HG03520 (cell line): Measurements from ENCODE around the gene PCP2.
"Not testable (repeated sequence)": the region's sequence is repeated elsewhere in the genome, so short reads cannot be mapped to it uniquely, and the experiment has no call there.

ENCODE experiments used
- ATAC-seq: cut with Tn5 transposase; IDR thresholded peaks from one replicate; pipeline ENCODE4 v1.9.1; 2021; ENCODE audit warnings: mild to moderate bottlenecking, moderate library complexity; ENCODE audit not compliant: unreplicated experiment

The PCP2 gene

DNA sequence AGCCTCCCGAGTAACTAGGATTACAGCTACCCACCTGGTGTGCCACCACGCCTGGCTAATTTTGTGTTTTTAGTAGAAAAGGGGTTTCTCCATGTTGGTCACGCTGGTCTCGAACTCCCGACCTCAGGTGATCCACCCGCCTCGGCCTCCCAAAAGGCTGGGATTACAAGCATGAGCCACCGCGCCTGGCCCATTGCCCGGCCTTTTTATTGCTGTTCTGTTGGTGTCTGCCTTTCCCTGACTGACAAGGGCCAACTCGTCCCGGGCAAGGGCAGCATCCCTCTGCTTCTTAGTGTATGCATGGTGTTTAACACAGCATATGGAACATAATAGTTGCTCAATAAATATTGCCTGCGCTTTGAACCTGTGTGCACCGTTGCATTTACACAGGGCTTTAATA, 29.1 kb upstream of the PCP2 start:
- ATAC-seq = no peak

DNA sequence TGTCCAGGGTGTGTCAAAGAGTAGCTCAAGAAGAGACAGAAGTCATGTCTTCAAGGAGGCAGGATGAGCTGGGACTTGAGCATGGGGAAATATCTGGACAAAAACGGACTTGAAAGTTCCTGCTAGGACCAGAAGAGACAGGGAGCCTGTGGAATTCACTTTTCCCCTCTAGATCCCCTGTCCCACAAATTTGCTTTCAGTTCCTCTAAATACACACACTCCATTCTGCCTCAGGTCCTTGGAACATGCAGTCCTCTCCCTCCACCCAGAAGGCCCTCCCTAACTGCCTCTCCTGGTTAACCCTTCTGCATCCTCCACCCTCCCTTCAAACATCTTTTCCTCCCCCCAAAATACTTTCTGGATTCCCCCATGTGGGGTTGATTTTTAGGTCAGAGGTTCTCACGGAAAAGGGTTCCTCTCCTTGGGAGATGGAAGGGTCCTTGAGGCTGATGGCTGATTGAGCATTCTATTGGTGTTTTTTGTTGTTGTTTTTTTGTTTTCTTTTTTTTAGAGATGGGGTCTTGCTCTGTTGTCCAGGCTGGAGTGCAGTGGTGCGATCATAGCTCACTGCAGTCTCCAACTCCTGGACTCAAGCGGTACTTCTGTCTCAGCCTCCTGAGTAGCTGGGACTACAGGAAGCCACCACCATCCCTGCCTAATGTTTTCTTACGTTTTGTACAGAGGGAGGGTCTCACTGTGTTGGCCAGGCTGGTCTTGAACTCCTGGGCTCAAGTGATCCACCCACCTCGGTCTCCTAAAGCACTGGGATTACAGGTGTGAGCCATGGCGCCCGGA, 28.4 kb upstream of the PCP2 start:
- no peak for ATAC-seq

DNA sequence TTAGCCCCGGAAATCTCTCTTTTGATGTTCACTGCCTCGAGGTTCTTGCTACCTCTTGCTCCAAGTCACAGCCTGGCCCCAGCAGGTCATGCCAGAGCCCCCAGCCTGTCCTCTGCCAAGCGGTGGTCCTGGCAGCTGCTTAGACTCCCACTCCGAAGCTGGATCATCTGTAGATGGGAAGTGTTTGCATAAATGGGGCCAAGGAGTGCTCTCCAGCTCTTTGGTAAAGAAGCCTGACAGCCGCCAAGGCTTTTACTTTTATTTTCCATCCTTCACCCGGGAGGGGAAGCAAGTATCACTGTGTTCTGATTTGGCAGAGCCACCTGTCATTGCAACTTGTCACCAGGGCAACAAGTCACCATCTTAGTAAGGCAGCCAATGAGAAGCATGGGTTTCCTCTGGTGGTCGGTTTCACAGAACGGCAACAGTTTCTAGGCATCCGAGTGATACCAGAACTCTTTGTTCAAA, 24.7 kb upstream of the PCP2 start:
- no peak for ATAC-seq

DNA sequence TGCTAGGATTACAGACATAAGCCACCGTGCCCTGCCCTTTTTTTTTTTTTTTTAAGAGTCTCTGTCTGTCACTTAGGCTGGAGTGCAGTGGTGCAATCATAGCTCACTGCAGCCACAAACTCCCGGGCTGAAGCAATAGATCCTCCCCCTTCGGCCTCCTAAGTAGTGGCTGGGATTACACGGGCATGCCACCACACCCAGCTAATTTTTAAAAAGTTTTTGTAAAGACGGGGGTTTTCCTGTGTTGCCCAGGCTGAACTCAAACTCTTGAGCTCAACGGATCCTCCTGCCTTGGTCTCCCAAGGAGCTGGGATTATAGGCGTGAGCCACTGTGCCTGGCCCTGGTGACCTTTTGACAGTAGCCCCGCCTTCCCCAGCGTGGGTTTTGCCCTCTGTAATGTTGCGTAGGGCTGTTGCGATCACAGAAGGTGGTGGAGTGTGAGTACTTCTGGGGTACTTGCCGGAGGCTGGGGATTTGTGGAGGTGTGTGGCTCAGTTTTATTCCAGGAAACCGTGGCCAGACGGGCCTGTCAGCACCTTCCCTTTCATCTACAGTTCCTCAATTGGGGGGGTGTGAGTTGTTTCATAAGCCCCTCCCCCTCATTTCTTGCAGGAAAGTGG, 23.7 kb upstream of the PCP2 start:
- ATAC-seq = no peak

DNA sequence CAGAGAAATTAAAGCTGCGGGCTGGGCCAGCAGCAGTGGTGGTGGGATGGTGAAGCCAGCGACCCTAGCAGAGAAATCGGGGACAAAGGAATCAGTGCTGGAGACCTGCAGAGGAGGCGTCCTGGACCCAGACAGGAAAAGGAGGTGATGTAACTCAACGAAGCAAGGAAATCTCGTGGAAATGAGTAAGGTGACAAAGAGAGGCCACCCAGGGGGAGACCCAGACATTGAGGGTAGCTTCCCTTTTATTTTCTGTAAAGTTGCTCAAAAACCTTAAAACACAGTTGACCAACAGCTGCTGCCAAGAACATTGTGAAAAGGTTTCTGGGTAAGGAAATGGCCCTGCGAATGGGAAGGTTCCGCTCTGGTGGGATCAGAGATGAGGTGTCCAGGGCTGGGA, 22.1 kb upstream of the PCP2 start:
- ATAC-seq = no peak

DNA sequence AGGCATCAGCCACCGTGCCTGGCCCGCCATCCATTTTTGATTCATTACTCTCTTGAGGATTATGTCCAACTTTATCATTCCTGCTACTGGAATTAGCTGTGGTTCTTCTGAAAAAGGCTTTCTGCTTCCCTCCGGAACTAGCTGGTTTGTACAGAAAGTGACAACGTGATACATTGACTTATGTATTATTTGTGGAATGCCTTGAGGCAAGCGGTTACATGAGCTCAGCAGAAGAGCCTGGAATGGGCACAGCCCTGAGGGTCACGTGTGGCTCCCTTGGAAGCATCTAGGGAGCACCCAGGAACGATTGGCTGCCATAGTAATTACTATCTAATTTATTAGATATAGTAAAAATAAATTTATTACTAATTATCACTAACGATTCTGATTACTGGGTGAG, 20.9 kb upstream of the PCP2 start:
- no peak for ATAC-seq

DNA sequence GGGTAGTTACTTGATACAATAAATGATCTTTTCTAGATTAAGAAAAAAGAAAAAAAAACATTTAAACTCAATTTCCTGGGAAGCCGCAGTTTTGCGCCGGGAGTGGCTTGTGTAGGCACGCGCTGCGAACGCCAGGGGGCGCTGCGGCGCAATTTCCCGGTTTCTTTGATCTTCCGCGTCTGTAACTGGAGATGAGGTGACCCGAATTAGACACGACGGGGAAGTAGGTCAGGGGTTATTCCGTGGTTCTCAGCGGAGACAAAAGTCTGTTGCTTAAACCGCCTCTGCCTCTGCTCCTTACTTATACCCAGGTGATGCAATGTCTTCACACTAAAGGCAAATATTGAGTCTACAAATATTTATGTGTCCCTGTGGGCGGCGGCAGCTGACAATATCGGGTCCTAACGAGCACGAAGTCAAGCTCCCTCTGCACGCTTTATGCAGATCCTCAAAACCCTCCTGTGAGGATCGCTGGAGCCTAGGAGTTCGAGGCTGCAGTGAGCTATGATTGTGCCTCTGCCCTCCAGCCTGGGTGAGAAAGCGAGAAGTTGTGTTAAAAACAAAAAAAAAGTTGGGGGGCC, 18.6 kb upstream of the PCP2 start:
- no peak for ATAC-seq

DNA sequence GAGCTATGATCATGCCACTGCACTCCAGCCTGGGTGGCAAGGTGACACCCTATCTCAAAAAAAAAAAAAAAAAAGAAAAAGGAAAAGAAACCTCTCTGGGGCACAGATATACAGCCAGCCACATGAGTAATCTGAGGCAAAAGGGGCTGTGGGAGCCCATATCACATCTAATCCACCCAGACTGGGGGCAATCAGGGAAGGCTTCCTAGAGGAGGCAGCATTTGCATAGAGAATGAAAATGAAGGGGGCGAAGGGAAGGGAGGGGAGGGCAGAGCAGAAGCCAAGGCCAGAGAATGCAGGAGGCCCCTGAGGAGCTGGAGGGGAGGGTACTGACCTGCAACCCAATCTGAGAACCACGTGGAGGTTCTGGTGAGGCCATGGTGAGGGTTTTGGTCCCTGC, 16.6 kb upstream of the PCP2 start:
- no peak for ATAC-seq

DNA sequence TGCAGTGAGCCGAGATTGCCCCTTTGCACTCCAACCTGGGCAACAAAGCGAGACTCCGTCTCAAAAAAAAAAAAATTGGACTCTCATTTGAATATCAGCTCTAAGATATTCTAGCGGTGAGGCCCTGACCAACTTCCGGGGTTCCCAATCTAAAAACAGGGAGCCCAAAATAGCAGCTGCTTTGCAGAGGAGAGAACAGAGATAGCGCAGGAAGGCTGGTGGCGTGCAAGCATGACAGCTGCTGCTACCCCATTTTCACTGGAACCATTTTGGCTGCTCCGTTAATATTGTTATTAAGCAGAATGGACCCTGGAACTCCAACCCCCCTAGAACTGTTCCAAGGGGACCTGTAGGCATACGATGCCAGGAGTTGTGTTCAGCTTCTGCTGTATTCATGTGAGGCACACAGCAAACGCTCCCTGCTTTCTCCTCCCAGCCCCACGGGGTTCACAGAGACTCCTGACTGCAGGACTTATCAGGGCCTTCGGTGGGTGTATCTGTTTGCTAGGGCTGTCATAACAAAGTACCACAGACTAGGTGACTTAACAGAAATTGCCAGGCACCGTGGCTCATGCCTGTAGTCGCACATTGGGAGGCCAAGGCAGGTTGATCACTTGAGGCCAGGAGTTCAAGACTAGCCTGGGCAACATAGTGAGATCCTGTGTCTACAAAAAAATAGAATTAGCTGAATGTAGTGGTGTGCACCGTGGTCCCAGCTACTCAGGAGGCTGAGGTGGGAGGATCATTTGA, 14.9 kb upstream of the PCP2 start:
- ATAC-seq = no peak

DNA sequence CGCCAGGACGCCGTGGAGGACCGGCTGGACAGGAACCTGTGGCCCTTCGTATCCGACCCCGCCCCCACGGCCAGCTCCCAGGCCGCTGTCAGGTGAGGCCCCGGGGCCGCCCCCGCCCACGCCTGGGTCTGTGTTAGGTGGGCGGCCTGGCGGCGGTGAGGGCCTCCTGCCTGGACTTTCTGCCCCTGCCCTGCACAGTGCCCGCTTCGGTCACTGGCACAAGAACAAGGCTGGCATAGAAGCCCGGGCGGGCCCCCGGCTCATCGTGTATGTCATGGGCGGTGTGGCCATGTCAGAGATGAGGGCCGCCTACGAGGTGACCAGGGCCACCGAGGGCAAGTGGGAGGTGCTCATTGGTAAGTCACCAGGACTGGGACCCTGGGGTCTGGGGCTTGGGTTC, 13.6 kb upstream of the PCP2 start:
- no peak for ATAC-seq

DNA sequence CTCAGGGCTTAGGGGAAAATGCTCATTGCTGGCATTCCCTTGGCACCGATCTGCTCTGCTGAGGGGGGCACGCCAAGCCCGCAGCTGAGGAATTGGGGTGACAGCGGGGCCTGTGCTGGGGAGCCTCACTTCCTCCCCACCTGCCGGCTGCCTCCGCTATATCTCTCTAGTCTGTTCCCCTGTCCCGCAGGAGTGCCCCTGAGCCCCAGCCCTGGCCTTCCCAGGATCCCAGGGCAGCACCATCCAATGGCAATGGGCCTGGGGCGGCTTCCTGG, 12.8 kb upstream of the PCP2 start:
- no peak for ATAC-seq

DNA sequence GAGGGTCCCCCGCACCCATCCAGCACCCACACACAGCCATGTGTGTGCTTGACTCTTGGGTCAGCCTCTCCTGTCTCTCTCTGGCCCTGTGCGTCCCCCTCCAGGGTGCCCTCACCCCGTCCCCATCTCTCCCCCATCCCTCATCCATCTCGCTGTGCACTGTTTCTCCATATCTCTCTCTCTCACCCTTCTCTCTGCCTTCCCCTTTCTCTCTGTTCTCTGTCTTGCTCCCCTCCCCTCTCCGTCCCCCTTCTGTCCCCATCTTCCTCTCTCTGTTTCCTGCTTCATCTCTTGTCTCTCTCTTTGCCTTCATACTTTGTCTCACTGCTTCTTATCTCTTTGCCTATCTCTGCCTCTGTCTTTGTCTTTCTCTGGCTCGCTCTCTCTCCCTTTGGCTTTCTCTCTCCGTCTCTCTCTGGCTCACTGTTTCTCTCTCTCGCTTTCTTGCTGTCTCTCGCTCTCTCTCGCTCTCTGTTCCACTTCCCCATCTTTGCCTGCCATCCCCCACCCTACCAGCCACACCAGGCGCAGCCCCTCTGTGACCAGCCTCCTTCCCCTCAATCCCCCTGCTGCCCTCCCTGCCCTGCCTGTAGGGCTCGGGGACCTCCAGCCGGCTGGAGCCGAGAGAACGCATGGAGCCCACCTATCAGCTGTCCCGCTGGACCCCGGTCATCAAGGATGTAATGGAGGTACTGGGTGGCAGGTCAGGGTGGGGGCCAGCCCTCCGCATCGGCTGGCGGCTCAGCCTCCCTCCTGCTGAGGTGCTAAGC, 12.3 kb upstream of the PCP2 start:
- no peak for ATAC-seq

DNA sequence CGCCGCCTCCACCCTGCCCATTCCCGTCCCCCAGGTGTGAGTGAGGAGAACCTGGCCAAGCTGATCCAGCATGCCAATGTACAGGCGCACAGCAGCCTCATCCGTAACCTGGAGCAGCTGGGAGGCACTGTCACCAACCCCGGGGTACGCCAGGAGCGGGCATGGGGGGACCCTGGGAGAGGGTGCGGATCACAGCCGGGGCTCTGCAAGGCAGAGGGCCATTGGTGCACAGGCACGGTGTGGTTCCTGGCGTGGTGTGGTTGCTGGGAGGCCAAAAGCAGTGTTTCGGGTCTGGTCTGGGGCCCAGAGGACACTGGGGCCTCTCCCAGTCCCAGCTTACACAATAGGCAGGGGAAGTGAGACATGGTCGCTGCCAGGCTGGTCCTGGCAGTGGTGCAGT, 11.6 kb upstream of the PCP2 start:
- ATAC-seq = no peak

DNA sequence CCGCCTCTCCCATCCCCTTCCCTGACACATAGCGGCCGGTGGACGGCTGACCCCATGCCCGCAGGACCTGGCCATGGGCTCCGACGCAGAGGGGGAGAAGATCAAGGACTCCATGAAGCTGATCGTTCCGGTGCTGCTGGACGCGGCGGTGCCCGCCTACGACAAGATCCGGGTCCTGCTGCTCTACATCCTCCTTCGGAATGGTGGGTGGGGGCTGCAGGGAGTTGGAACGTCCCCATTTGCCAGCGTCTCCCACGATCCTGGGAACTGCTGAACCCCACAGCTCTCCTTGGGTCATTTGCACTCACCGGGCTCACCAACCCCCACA, 11.0 kb upstream of the PCP2 start:
- no peak for ATAC-seq

DNA sequence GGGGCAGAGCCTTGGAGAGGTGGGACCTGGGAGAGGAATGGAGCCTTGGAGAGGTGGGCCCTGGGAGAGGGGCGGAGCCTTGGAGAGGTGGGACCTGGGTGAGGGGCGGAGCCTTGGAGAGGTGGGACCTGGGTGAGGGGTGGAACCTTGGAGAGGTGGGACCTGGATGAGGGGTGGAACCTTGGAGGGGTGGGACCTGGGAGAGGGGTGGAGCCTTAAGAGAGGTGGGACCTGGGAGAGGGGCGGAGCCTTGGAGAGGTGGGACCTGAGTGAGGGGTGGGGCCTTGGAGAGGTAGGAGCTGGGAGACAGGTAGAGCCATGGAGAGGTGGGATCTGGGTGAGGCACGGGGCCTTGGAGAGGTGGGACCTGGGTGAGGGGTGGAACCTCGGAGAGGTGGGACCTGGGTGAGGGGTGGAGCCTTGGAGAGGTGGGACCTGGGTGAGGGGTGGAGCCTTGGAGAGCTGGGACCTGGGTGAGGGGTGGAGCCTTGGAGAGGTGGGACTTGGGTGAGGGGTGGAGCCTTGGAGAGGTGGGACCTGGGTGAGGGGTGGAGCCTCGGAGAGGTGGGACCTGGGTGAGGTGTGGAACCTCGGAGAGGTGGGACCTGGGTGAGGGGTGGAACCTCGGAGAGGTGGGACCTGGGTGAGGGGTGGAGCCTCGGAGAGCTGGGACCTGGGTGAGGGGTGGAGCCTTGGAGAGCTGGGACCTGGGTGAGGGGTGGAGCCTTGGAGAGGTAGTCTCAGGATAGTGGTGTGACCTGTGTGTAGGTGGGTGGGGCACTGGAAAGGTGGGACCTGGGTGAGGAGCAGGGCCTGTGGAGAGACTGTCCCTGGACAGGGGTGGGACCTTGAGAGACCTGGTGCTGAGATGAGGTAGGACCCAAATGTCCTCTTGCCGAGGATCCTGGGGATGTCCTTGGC, 10.4 kb upstream of the PCP2 start:
- not testable (repeated sequence) for ATAC-seq

DNA sequence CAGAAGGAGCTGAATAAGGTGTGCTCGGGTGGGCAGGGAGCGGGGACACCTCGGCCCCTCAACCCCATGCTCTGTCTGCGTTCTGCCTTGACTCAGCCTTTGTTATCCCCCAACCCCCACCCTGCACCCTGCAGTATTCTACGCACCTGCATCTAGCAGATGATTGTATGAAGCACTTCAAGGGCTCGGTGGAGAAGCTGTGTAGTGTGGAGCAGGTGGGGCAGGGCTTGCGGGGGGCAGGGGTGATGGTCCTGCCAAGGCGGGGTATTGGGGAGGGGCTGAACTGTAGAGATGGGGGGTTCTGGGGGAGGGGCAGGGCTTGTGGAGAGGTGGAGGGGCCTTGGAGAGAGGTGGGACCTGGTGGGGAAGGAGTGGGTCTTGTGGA, 9.5 kb upstream of the PCP2 start:
- no peak for ATAC-seq

DNA sequence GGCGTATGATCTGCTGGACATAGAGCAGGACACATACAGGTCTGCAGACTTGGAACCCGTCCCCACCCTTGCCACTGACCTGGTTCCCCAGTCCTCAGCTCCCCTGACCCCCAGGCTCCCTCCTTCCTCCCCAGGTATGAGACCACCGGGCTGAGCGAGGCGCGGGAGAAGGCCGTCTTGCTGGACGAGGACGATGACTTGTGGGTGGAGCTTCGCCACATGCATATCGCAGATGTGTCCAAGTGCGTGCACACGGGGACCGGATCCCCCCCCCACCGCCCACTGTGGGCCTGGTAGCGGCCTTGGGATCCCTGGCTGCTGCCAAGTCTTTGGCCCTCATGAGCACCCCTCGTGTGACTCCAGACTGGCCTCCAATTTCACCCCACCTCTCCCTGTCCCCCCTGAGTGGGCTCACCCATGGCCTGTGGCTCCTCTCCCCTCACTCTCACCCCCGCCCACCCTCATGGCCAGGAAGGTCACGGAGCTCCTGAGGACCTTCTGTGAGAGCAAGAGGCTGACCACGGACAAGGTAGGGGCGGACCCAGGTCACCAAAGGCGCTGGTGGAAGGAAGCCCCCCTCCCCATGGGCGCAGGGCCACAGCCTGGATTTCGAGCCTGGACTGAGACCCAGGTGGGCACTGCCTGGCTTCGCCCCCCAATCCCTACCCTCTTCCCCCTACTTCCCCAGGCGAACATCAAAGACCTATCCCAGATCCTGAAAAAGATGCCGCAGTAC, 8.9 kb upstream of the PCP2 start:
- no peak for ATAC-seq

DNA sequence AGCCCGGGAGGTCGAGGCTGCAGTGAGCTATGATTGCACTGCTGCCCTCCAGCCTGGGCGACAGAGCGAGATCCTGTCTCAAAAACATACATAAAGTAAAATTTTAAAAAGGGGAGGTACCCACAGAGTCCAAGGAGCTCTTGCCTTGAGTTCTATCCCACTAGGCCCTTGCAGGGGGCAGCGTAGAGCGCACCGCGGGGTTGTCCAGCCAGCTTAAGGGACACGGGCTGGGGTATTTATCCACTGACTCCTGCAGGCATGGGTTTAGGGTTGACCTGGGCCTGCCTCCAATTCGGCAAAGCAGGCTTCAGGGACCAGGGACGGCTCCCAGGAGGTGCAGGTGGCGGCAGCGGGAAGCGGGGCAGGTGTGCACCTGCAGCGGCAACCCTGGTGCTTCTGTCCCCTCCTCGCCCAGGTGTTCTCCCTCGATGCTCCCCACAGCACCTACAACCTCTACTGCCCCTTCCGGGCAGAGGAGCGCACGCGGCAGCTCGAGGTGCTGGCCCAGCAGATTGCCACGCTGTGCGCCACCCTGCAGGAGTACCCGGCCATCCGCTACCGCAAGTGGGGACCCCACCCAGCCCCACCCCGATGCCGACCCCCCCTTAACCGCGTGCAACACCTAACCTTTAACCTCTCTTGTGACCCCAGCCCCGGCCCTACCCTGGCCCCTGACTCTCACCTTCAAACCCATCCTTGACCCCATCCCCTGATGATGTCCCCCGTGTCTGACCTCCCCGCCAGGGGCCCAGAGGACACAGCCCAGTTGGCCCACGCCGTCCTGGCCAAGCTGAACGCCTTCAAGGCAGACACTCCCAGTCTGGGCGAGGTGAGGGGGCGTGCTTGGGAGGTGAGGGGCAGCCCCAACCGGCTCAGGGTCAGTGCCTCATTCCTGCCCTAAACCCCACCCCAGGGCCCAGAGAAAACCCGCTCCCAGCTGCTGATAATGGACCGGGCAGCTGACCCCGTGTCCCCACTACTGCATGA, 8.1 kb upstream of the PCP2 start:
- ATAC-seq = no peak
